ENCODE results near the gene KIAA1191.
"Not testable (repeated sequence)": the region's sequence is repeated elsewhere in the genome, so short reads cannot be mapped to it uniquely, and the experiment has no call there.

Gene KIAA1191, protein sequence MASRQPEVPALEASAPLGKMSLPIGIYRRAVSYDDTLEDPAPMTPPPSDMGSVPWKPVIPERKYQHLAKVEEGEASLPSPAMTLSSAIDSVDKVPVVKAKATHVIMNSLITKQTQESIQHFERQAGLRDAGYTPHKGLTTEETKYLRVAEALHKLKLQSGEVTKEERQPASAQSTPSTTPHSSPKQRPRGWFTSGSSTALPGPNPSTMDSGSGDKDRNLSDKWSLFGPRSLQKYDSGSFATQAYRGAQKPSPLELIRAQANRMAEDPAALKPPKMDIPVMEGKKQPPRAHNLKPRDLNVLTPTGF

DNA sequence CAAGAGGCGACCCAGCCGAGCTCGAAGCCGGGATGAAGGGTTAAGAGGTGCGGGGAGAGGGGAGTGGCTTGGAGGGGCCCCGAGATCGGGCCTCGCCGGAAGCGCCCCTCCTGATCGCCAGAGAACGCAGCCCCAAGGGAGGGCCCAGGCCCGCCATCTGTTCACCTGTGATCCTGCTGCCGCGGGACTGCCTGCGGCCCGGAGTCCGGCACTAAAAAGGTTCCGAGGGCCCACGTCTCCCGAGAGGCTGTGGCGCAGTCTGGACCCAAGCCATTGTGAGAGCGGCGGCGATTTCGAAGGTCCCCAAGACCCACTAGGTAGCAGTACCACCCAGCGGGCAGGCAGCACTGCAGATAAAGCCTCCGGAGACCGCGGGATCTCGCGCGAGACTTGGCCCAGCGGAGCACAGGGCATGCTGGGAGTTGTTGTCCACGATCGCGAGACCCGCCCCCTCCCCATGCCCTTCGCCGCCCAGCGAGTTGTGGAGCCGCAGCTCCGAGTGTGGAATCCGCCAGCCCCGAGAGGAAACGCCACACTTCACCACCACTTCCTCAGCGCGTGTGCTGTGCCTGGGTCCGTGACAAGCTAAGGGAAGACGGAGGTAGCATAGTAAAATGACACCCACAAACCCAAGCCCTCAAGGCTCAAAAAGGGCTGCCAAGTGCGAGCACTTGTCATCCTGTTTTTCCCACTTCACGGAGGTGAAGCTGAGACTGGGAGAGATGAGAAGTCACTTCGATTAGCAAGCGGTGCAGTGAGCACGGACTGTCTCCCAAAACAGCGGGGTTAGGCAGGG, at the start of gene KIAA1191:
Gene KIAA1191, minus strand, starts transcription at position 328 of the 796 bp plus-strand sequence. CDS start 2,256 bp downstream, outside the sequence.
- peak; percentile 95 for DNase-seq

DNA sequence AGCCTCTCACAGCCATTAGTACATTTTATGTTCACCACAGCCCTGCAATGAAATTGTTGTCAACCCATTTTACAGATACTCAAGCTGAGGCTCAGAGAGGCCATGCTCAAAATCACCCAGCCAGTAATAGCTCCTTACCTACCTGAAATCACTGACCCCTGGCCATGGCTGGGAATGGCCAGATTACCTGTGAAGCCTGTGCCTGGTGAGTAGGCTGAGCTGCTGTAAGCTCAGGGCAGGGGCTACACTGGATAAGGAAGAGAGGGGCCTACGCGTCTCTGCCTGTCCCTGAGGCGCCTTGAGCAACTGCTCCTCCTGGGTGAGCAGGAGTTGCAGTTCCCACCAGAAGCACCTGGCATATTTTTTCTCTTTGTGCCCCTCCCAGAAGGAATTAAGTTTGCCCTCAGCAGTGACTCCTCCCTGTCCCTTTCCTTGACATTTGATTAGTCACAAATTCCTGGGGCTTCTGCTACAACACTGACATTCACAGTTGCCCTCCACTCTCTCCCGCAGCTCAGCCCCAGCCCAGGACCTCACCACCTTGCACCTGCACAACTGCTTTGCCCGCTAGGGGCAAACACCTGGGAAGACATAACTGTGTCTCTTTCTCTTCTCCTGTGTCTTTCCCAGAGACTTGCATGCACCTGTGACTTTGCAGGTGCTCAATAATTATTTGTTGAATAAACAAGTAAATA, 49.1 kb upstream of the KIAA1191 start:
- no peak for DNase-seq

DNA sequence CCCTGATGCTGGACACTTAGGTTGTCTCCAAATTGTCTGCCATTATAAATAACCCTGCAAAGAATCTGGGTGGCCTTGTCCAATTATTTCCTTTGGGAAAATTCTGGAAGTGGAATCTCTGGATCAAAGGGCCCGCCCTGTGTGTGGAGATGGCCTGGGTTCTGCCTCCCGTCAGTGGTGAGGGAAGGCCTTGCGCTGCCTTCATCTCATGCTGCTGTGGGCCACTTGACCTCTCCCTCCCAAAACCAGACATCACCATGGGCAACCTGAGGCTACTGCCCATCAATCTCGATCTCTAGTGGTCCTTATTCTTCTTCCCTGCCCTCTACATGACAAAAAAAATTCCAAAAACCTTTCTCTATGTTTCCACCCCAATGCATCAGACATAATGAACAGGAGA, 48.2 kb upstream of the KIAA1191 start:
- no peak for DNase-seq

DNA sequence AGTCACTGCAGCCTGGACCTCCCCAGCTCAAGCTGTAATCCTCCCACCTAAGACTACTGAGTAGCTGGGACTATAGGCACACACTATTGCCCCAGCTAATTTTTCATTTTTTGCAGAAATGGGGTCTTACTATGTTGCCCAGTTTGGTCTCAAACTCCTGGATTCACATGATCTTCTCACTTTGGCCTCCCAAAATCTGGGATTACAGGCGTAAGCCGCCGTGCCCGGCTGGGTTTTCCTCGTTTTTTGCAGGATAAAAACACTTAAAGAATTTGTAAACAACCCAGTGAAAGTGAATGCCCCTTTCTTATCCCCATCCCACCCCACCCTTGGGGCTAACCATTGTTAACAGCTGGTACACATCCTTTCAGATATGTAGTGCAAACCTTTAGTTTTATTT, 47.0 kb upstream of the KIAA1191 start:
- DNase-seq: no peak

DNA sequence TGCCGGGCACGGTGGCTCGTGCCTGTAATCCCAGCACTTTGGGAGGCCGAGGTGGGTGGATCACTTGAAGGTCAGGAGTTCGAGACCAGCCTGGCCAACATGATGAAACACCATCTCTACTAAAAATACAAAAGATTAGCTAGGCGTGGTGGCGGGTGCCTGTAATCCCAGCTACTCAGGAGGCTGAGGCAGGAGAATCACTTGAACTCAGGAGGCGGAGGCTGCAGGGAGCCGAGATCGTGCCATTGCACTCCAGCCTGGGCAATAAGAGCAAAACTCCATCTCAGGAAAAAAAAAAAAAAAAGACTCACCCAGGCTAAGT, 46.6 kb upstream of the KIAA1191 start:
- not testable (repeated sequence) for DNase-seq

DNA sequence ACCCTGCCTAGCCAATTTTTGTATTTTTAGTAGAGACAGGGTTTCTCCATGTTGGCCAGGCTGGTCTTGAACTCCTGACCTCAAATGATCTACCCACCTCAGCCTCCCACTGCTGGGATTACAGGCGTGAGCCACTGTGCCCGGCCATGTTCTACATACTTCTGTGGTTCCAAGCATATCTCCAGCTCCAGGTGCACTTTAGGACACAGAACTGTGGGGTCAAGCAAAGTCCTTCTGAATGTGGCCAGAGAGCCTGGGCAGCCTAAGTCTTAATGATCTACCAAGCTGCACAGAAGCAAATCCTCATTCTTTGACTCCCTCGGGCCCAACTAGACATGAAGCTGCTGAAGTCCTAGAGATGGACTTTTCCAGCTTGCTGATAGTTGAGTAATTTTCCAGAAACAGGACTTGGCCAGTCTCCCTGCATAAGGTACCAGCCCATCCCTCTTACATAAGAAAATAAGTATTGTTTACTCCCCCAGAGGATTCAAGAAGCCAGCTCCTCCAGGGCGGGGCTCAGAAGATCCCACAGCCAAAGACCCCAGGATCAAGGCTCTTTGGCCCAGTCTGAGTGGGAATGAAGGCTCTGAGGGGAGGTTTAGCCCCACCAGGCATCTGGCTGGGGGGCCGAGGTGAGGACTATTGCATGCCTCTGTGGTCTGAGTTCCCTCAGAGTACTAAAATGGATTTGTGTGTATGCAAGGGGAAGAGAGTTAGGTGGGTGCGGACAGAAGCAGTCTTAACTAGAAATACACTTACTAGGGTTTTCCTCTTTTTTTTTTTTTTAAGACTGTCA, 46.1 kb upstream of the KIAA1191 start:
- DNase-seq: no peak

DNA sequence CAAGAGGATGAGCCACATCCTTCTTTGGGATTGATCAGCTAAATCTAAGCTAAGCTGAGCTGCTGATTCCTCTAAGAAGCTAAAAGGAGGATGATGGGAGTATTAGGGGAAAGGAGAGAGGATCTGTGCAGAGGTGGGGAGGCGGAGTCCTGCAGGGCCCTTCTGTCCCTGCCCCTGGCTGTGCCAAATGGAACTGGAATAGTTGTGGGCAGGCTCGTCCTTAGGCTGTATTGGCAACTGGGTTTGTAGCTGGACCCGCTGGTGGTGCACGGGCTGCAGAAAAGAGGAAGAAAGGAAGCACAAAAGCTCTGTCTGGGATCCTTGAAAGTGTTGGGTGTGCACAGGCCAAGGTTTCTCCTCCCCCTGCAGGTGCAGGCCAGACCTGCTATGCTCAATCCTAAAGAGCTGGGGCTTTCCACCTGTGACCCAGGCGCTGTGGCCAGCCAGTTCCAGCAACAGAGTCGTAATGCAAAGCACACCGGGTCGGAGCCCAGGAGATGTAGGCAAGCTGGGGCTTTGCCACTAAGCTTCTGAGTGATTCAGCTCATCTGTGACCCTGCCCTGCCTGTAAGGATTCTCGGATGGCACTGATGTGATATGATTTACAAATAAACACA, 45.0 kb upstream of the KIAA1191 start:
- DNase-seq: no peak

DNA sequence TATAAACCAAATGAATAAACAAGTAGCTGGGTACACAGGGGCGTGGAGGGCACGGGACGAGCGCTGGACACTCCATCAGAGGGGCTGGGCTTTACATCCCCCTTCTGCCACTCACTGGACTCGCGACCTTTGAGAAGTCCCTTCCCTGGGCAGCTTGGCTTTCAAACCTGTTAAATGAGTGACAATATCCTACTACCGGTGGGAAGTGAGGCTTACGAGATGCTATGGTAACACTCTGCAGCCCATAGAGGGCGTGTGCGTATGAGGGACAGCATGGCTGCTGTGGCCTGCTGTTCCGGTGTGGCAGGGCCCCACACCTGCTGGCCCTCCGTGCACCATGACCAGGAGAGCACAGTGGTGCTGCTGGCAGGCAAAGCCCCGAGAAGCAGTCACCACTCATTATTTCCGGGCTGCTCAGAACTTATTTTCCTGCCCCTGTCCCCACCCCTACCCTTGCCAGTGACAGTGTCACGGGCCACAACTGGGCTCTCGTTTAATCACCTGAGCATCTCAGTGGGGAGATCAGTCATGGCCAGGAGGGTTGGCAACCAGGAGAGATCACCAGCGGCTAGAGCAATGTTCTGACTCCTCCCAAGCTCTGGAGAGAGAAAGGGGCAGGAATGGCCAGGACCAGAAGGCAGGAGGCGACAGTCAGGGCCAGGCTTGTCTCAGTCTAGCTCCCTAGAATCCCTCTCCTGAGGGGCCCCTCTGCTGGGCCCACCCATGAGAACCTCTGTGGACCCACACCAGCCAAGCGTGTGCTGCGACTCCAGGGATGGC, 44.3 kb upstream of the KIAA1191 start:
- DNase-seq: no peak

DNA sequence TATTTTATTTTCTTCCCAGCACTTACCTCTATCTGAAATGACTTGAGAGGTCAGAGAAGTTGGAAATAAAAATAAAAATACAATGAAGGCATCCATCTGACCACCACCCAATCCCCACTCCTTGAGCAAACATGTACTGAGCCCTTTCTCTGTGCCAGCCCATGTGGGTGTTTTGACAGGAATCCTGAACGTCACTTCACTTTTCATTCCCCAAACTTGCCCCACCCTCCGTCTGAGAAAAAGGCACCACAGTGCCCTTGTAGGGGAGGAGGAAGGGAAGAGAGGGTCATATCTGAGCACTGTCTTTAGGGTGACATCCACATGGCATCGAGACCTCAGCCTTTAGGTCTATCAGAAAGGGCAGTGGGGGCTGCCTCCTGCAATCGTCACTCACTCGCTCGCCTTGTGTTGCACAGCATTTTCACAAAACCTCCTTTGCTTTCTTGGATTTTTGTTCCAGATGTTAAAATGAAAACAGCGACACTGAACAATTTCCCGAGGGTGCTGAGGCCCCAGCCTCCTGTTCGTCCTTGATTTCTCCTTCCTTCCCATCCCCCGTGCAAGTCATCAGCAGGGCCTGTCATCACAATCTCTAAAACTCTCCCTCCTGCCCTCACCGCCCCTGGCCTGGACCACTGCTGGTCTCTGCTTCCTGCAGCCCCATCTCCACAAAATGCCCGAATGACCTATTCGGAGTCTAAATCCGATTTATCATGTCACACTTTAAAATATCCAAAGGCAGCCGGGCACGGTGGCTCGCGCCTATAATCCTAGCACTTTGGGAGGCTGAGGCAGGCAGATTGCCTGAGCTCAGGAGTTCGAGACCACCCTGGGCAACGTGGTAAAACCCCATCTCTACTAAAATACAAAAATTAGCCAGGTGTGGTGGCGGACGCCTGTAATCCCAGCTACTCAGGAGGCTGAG, 40.0 kb upstream of the KIAA1191 start:
- DNase-seq: no peak

DNA sequence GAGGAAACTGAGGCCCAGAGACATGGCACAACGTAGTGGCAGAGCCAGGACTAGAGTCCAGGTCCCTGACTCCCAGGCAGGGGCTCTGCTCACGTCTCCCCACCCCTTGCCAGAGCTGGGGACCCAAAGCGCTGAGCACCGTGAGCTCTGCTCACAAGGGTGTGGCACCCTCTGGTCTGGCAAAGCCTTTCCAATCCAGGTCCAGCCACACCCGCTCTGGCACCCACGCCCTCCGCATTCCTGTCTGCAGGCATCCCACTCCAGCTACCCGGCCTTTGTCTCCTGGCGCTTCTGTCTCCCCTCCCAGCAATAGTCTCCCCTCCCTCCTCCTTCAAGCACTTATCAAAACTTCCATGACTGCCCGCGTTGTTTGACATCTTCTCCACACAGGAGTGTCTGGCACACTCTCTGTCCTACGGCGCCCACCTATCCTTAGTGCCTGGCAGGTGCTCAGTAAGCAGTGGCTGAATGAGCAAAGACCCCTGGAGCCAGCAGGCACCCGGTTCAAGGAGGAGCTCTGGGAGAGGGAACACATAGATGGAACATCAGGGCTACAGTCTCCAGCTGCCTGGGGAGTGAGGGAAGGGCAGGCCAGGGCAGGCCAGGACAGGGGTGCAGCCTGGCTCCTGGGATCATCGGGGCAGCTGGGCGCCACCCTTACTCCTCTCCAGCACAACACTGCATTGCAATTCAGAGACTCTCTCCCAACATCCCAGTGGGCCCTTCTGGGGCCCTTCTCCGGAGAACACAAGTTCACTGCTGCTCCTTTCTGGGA, 39.0 kb upstream of the KIAA1191 start:
- no peak for DNase-seq

DNA sequence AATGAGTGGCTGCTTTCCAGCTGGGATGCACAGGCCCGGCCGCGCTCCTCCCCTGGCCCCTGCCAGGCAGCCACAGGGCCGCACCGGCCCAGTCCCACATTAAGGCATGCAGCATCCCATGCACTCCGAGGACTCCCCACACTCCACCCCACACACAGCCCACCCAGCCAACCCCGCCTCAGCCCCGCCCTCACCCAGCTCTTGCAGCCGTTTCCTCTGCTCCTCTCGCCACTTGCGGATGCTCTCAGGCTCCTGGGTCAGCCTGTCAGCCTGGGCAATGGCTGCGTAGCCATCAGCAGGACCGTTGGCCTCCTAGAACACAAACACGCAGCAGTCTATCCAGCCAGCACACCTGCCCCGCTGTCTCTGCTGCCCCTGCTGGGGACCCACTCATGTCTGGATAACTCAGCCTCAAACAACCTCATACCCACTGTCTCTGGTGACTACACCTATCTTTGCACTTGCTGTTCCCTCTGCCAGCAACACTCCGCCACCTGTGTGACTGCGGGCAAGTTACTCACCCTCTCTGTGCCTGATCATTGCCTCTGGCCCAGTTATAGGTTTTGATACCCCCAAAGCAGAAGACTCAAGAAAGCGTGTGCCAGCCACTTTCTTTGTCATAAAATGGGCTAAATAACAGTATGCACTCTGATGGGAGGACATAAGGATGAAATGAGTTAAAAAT, 36.3 kb upstream of the KIAA1191 start:
- no peak for DNase-seq

DNA sequence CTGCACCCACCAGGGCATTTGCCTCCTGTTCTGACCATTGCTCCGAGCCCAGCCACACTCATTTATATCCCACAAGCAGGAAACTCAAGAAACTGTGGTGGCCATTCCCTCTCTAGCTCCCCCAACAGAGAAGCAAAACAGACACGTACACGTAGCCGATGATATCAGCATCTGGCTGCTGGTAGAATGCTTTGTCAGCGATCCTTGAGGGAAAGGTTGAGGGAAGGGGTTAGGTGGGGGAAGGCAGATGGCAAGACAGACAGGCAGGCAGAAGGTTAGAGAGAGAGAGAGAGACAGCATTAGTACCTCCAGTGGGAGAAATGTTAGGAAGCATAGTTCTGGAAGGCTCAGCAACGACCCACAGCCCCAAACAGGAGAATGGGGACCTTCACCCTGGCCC, 34.8 kb upstream of the KIAA1191 start:
- DNase-seq: no peak

DNA sequence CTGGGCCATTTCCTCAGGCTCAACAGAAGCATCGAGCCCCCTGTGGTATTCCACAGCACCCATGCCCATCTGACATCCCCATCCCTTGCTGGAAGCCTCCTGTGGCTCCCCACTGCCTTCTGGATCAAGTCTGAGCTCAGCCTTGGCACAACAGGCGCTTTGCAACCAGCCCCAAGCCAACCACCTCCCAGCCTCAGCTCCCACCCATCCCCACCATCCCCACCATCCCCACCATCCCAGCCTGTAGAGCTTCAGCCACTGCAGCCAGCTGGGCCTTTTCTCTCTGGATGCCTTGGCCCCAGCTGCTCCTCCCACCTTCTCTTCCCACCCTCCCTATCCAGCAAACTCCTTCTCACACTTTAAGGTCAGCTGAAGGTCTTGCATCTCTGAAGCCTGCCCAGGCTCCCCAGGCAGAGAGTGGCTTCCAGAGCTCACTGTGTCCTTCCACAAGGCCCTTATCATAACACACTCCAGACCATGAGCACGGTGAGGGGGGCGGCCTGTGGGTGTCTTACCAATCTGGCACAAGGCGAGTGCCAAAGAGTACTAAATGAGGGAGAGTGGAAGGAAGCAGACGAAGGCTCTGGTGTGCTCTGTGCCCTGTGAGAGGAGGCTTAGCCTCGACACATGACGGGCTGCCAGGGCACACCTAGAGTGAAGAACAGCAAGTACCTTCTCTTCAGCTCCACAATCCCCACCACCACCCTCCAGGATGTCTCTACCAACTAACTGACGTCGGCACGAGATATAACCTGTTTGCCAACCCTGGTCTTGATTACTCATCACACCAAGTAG, 33.5 kb upstream of the KIAA1191 start:
- DNase-seq: no peak

DNA sequence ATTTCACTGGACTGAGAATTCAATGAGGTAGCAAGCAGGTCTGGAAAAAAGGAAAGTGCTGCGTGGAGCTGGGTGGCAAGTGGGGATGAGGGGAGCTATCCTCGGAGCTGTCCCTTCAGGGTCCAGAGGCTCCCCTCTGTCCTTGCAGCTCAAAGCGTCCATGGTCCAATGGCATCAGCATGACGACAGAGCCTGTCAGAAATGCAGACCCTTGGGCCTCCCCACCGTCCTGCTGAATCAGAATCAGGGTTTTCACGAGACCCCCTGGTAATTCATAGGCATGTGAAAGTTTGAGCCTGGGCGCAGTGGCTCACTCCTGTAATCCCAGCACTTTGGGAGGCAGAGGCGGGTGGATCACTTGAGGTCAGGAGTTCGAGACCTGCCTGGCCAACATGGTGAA, 32.5 kb upstream of the KIAA1191 start:
- DNase-seq: no peak

DNA sequence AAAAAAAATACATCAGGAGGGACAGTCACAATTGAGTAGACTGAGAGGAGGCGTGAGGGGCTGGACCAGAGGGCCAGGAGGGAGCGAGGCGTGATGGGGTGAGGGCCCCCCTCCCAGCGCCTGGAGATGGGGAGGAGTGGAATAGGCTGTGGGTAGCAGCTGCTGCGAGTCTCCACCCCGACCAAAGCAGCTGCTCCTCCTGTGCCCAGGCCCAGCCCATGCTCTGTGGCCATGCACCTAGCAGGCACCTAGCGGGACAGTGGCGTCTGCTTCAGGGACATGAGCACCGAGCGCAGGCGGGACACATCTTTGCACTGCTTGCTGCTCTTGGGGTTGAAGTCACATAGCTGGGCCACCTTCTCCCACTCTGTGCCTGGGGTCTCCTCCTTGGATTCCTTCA, 31.0 kb upstream of the KIAA1191 start:
- DNase-seq: no peak

DNA sequence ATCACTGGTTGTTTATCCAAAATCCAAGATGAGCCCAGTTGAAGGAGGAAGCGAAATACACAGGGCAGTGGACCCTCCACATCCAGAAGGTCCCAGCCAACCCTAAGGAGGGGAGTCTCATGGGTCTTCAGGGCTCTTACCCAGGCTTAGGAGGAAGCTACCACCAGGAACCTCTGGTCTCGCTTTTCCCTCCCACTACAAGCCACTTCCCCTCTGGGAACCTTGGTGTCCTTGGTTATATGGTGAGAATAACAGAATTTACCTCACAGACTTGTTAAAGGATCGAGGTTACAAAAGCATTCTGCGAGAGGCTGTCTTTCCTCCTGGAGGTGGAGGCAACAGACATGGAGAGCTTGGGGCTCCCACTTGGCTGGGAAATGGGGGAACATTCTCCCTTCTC, 30.4 kb upstream of the KIAA1191 start:
- DNase-seq: no peak

DNA sequence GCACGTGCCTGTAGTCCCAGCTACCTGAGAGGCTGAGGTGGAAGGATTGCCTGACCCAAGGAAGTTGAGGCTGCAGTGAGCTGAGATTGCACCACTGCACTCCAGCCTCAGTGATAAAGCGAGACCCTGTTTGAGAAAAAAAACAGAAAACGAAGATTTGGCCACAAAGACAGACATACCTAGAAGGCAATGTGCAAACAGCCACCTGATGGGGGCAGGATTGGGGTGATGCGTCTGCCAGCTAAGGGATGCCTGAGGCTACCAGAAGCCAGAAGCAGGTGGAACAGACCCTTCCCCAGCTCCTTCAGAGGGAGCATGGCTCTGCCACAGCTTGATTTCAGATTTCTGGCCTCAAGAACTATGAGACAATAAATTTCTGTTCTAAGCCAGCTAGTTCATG, 29.9 kb upstream of the KIAA1191 start:
- DNase-seq: no peak
